ENCODE results near the gene ANAPC16. TPM values are rescaled to one million over a fixed set of nuclear protein-coding genes. Genes with fewer than 3 reads are reported as not detected.
"Not testable (repeated sequence)": the region's sequence is repeated elsewhere in the genome, so short reads cannot be mapped to it uniquely, and the experiment has no call there.

The ANAPC16 gene
- total RNA-seq, 1 donor from 2014 or later, result 33.7 TPM

- DNase-seq (ENCODE audit: low read depth), result no peak
- no peak overlapping the region for H3K4me3 ChIP-seq (ENCODE audit: low read depth, low read length)
- TF ChIP-seq CTCF (conservative IDR thresholded peaks at IDR 0.05; ENCODE audit: low read depth, low read length), result no peak
These were observed 5.5 kb downstream of the ANAPC16 start for GRCh38 chr10:72221278-72221677.

GRCh38 chr10:72223743-72224101 is 7.9 kb downstream of the ANAPC16 start:
- TF ChIP-seq CTCF (conservative IDR thresholded peaks at IDR 0.05; ENCODE audit: low read depth, low read length), result no peak
- H3K4me3 ChIP-seq (ENCODE audit: low read depth, low read length), result no peak overlapping the region
- DNase-seq (ENCODE audit: low read depth), result no peak

- not testable (repeated sequence) for H3K4me3 ChIP-seq (ENCODE audit: low read depth, low read length)
These were observed 8.4 kb downstream of the ANAPC16 start for GRCh38 chr10:72224191-72224590.

GRCh38 chr10:72226418-72227027 is 10.7 kb downstream of the ANAPC16 start:
- DNase-seq (ENCODE audit: low read depth), result no peak
- no peak overlapping the region for H3K4me3 ChIP-seq (ENCODE audit: low read depth, low read length)
- no peak for TF ChIP-seq CTCF (conservative IDR thresholded peaks at IDR 0.05; ENCODE audit: low read depth, low read length)

More at GRCh38 chr10:72224191-72224590, 8.4 kb downstream of the ANAPC16 start:
- DNase-seq (ENCODE audit: low read depth), result not testable (repeated sequence)

- TF ChIP-seq CTCF (conservative IDR thresholded peaks at IDR 0.05; ENCODE audit: low read depth, low read length), result no peak
- DNase-seq (ENCODE audit: low read depth), result no peak
These were observed 12.0 kb downstream of the ANAPC16 start for GRCh38 chr10:72227826-72228225.

GRCh38 chr10:72228318-72228751 is 12.5 kb downstream of the ANAPC16 start:
- DNase-seq (ENCODE audit: low read depth), result no peak
- no peak overlapping the region for H3K4me3 ChIP-seq (ENCODE audit: low read depth, low read length)
- no peak for TF ChIP-seq CTCF (conservative IDR thresholded peaks at IDR 0.05; ENCODE audit: low read depth, low read length)

More at GRCh38 chr10:72227826-72228225, 12.0 kb downstream of the ANAPC16 start:
- no peak overlapping the region for H3K4me3 ChIP-seq (ENCODE audit: low read depth, low read length)

- H3K4me3 ChIP-seq (ENCODE audit: low read depth, low read length), result no peak overlapping the region
- TF ChIP-seq CTCF (conservative IDR thresholded peaks at IDR 0.05; ENCODE audit: low read depth, low read length), result no peak
- no peak for DNase-seq (ENCODE audit: low read depth)
These were observed 13.7 kb downstream of the ANAPC16 start for GRCh38 chr10:72229261-72230251.
